Stimulated activated CD4-positive, alpha-beta T cell treated with anti-CD3 and anti-CD28 coated beads, Interleukin-15, amount 100 ng/mL, for 1 hour (primary cell): ENCODE results near the gene ZNF682.
"Not testable (repeated sequence)": the region's sequence is repeated elsewhere in the genome, so short reads cannot be mapped to it uniquely, and the experiment has no call there.

Experiments used
- DNase-seq, 2 donors: peaks; one replicate each; pipeline ENCODE4 v3.0.0-alpha.2; 2020; ENCODE audit warnings: low read depth in 1 of 2, low spot score in 1 of 2

The ZNF682 gene

GRCh38 chr19:20005741-20006140 lies 33.6 kb downstream of the ZNF682 start:
- DNase-seq, result no peak

GRCh38 chr19:19997656-19998268 lies 41.5 kb downstream of the ZNF682 start:
- peak in 1 of 2 donors; percentile 15 for DNase-seq

- DNase-seq, result no peak
Observed at GRCh38 chr19:19966862-19967261, 72.4 kb downstream of the ZNF682 start.

GRCh38 chr19:19966126-19966525 lies 73.2 kb downstream of the ZNF682 start:
- not testable (repeated sequence) for DNase-seq

GRCh38 chr19:19964416-19964815 lies 74.9 kb downstream of the ZNF682 start:
- no peak for DNase-seq

- DNase-seq, result peak; percentile 36 to 42
Observed at GRCh38 chr19:19959151-19959799, 80.0 kb downstream of the ZNF682 start.

- DNase-seq, result not testable (repeated sequence)
Observed at GRCh38 chr19:19957766-19958165, 81.5 kb downstream of the ZNF682 start.

GRCh38 chr19:19956434-19957075 lies 82.8 kb downstream of the ZNF682 start:
- no peak for DNase-seq

GRCh38 chr19:19955208-19955607 lies 84.1 kb downstream of the ZNF682 start:
- DNase-seq, result no peak
